H1 (cell line): Measurements from ENCODE around the gene FBXO45. TPM values are rescaled to one million over a fixed set of nuclear protein-coding genes. Genes with fewer than 3 reads are reported as not detected.

ENCODE experiments used
- CREB1 ChIP-seq: IDR thresholded peaks from 2 replicates; pipeline ENCODE4 v1.6.1; 2012; ENCODE audit warnings: inconsistent platforms
- EZH2 ChIP-seq: fragments of 200-600 bp; sonication (generic); IDR thresholded peaks from 2 replicates; pipeline ENCODE4 v1.7.1; 2012; ENCODE audit warnings: low read depth, mild to moderate bottlenecking, moderate library complexity, low read length, inconsistent platforms; ENCODE audit not compliant: severe bottlenecking
- GABPA ChIP-seq: IDR thresholded peaks from 2 replicates; pipeline ENCODE4 v1.6.1; 2011; ENCODE audit warnings: mild to moderate bottlenecking, low read length, moderate library complexity, borderline replicate concordance; ENCODE audit not compliant: insufficient read depth
- HDAC2 ChIP-seq, 2 experiments: fragments of 300-600 bp in 1 of 2; sonication (generic) in 1 of 2; IDR thresholded peaks; 2 replicates each; pipeline ENCODE4 v1.6.1; 2011 to 2012; ENCODE audit warnings: low read depth in 2 of 2, low read length in 2 of 2, mild to moderate bottlenecking in 2 of 2, moderate library complexity in 2 of 2, borderline replicate concordance in 1 of 2, inconsistent platforms in 1 of 2
- KDM5A ChIP-seq: fragments of 200-600 bp; IDR thresholded peaks from 2 replicates; pipeline ENCODE4 v1.7.1; 2012; ENCODE audit warnings: mild to moderate bottlenecking, low read length, inconsistent platforms, mixed read lengths
- NANOG ChIP-seq: IDR thresholded peaks from 2 replicates; pipeline ENCODE4 v1.6.1; 2011; ENCODE audit warnings: low read length, low read depth, mild to moderate bottlenecking, inconsistent platforms; ENCODE audit not compliant: insufficient read depth, poor library complexity, severe bottlenecking
- TAF7 ChIP-seq: optimal IDR thresholded peaks from 2 replicates; pipeline ENCODE3; 2011; ENCODE audit warnings: low read depth, mild to moderate bottlenecking, inconsistent platforms, low read length, moderate library complexity, borderline replicate concordance
- TBP ChIP-seq: IDR thresholded peaks from 2 replicates; pipeline ENCODE4 v1.6.1; 2011; ENCODE audit warnings: low read depth, low read length, improper control_type of control experiment
- polyA plus RNA-seq, 7 experiments: library from polyadenylated mRNA; depleted of rRNA in 3 of 7; stranded (reverse) in 5 of 7; unstranded in 2 of 7; fragments of >200 nt in 5 of 7; fragments of 200-250 nt in 2 of 7; gene quantifications; 1 replicate in 5 of 7; 2 replicates in 1 of 7; 4 replicates in 1 of 7; pipeline versions ENCODE4 v1.2.1 to v1.2.3, GENCODE V29; 2011 to 2013; ENCODE audit warnings: missing spikeins in 2 of 7, mixed read lengths in 2 of 7
- total RNA-seq: library from RNA; stranded (reverse); fragmentation: NEBNext Ultra II Directional; extraction: Animal tissue kit (Norgen Biotek cat#: 25700); gene quantifications from 2 replicates; pipeline ENCODE4 v1.2.1, GENCODE V29; 2021
- TF ChIP-seq, protein P1 (sequence below): fragments of 300-600 bp; sonication (generic); IDR thresholded peaks from 2 replicates; pipeline ENCODE4 v1.7.1; 2012; ENCODE audit warnings: low read length, moderate library complexity, mild to moderate bottlenecking, inconsistent platforms; ENCODE audit not compliant: insufficient replicate concordance
- TF ChIP-seq, protein P2 (sequence below): IDR thresholded peaks from 2 replicates; pipeline ENCODE4 v1.6.1; 2012; ENCODE audit warnings: inconsistent platforms

The FBXO45 gene
- total and polyA plus RNA-seq, 2 of the 8 experiments (the other 6 are each of a cell fraction or from before 2014, with no cell fraction given): 5.2 to 19.4 TPM

DNA sequence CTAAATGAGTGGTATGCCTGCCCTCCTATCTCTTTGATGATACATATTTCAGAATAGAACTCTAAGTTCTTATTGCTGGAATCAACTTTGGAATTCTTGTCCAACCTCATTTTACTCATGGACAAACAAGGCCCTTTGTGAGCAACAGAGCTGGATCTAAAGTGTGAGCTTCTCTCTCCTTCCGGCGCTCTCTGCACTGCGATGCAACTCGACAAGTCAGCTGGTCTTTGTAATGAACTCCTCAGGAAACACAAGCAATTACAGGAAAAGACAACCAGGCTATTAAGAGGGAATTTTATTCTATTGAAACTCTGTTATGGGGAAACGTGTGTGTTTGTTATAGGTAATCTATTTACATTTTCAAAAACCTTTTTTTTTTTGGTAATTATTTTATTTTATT, 50.8 kb downstream of the FBXO45 start (continued):
- TF ChIP-seq, protein P1, sequence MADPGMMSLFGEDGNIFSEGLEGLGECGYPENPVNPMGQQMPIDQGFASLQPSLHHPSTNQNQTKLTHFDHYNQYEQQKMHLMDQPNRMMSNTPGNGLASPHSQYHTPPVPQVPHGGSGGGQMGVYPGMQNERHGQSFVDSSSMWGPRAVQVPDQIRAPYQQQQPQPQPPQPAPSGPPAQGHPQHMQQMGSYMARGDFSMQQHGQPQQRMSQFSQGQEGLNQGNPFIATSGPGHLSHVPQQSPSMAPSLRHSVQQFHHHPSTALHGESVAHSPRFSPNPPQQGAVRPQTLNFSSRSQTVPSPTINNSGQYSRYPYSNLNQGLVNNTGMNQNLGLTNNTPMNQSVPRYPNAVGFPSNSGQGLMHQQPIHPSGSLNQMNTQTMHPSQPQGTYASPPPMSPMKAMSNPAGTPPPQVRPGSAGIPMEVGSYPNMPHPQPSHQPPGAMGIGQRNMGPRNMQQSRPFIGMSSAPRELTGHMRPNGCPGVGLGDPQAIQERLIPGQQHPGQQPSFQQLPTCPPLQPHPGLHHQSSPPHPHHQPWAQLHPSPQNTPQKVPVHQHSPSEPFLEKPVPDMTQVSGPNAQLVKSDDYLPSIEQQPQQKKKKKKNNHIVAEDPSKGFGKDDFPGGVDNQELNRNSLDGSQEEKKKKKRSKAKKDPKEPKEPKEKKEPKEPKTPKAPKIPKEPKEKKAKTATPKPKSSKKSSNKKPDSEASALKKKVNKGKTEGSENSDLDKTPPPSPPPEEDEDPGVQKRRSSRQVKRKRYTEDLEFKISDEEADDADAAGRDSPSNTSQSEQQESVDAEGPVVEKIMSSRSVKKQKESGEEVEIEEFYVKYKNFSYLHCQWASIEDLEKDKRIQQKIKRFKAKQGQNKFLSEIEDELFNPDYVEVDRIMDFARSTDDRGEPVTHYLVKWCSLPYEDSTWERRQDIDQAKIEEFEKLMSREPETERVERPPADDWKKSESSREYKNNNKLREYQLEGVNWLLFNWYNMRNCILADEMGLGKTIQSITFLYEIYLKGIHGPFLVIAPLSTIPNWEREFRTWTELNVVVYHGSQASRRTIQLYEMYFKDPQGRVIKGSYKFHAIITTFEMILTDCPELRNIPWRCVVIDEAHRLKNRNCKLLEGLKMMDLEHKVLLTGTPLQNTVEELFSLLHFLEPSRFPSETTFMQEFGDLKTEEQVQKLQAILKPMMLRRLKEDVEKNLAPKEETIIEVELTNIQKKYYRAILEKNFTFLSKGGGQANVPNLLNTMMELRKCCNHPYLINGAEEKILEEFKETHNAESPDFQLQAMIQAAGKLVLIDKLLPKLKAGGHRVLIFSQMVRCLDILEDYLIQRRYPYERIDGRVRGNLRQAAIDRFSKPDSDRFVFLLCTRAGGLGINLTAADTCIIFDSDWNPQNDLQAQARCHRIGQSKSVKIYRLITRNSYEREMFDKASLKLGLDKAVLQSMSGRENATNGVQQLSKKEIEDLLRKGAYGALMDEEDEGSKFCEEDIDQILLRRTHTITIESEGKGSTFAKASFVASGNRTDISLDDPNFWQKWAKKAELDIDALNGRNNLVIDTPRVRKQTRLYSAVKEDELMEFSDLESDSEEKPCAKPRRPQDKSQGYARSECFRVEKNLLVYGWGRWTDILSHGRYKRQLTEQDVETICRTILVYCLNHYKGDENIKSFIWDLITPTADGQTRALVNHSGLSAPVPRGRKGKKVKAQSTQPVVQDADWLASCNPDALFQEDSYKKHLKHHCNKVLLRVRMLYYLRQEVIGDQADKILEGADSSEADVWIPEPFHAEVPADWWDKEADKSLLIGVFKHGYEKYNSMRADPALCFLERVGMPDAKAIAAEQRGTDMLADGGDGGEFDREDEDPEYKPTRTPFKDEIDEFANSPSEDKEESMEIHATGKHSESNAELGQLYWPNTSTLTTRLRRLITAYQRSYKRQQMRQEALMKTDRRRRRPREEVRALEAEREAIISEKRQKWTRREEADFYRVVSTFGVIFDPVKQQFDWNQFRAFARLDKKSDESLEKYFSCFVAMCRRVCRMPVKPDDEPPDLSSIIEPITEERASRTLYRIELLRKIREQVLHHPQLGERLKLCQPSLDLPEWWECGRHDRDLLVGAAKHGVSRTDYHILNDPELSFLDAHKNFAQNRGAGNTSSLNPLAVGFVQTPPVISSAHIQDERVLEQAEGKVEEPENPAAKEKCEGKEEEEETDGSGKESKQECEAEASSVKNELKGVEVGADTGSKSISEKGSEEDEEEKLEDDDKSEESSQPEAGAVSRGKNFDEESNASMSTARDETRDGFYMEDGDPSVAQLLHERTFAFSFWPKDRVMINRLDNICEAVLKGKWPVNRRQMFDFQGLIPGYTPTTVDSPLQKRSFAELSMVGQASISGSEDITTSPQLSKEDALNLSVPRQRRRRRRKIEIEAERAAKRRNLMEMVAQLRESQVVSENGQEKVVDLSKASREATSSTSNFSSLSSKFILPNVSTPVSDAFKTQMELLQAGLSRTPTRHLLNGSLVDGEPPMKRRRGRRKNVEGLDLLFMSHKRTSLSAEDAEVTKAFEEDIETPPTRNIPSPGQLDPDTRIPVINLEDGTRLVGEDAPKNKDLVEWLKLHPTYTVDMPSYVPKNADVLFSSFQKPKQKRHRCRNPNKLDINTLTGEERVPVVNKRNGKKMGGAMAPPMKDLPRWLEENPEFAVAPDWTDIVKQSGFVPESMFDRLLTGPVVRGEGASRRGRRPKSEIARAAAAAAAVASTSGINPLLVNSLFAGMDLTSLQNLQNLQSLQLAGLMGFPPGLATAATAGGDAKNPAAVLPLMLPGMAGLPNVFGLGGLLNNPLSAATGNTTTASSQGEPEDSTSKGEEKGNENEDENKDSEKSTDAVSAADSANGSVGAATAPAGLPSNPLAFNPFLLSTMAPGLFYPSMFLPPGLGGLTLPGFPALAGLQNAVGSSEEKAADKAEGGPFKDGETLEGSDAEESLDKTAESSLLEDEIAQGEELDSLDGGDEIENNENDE: no peak
- no peak for TF ChIP-seq TAF7
- TF ChIP-seq EZH2: no peak
- TF ChIP-seq NANOG: no peak
- no peak for TF ChIP-seq KDM5A
- TF ChIP-seq, protein P2, sequence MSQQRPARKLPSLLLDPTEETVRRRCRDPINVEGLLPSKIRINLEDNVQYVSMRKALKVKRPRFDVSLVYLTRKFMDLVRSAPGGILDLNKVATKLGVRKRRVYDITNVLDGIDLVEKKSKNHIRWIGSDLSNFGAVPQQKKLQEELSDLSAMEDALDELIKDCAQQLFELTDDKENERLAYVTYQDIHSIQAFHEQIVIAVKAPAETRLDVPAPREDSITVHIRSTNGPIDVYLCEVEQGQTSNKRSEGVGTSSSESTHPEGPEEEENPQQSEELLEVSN: no peak
- TF ChIP-seq GABPA: no peak
- no peak for TF ChIP-seq CREB1
- TF ChIP-seq TBP: no peak
- TF ChIP-seq HDAC2 (IDR thresholded peaks at IDR 0.05; ENCODE audit: borderline replicate concordance in 1 of 2, low read depth in 2 of 2, low read length in 2 of 2): no peak
- TF ChIP-seq, all 59 proteins: peak for 0
